HTR-8/SVneo (cell line): ENCODE data around the gene VPS51.

Experiments
- DNase-seq: peaks from one replicate; pipeline ENCODE4 v3.0.0; 2011; ENCODE audit warnings: low spot score, mixed read lengths; ENCODE audit not compliant: insufficient read length
- FAIRE-seq: peaks from 2 replicates; lab custom pipeline; 2011; peaks lifted over from hg19 to GRCh38; lab: Jason Lieb, UNC

The VPS51 gene

DNA sequence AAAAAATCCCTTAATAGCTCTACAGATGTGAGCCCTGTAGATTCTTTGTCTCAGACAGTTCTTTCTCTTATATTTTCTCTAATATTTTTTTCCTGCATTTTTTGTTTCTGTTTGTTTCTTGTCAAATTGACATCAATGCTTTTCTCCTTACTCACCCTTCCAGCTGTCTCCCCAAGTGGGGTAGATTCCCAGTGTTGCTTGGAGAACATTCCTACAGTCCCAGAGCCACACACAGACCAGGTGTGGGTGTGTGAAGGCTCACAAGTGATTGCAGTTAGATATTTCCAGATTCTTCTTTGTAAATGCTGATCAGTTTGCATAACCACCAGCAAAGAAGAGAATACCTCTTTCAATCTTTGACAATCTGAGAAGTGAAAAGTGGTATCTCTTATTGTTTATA is 7.5 kb downstream of the VPS51 start:
- DNase-seq (no peak), FAIRE-seq (no peak)

GRCh38 chr11:65104628-65105027 is 8.6 kb downstream of the VPS51 start:
- no peak for DNase-seq
- FAIRE-seq = no peak

DNA sequence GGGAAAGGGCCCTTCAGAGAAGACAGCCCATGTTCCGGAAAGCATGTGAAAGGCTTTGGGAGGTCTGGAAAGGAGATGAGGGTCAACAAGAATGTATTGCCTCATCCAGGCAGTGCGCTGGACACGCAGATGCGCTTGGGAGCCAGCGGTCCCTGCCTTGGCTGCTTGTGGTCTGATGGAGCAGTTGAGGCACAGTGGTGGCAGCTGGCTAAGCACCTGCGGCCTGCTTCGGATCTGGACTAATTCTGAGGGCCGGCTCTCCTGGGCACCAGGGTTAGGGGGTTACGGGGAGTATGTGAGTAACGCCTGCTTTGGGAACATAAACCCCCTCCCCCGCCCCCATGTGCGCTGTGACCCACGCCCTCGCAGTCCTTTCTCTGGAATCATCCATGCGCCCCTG is 11.1 kb downstream of the VPS51 start:
- no peak for FAIRE-seq
- DNase-seq = no peak

- DNase-seq (no peak), FAIRE-seq (no peak)
Measured at GRCh38 chr11:65107751-65108468, 11.9 kb downstream of the VPS51 start.

GRCh38 chr11:65108469-65109123 is 12.6 kb downstream of the VPS51 start:
- DNase-seq (no peak), FAIRE-seq (no peak)

- no peak for FAIRE-seq
- no peak for DNase-seq
Measured at GRCh38 chr11:65109231-65110198, 13.5 kb downstream of the VPS51 start.

DNA sequence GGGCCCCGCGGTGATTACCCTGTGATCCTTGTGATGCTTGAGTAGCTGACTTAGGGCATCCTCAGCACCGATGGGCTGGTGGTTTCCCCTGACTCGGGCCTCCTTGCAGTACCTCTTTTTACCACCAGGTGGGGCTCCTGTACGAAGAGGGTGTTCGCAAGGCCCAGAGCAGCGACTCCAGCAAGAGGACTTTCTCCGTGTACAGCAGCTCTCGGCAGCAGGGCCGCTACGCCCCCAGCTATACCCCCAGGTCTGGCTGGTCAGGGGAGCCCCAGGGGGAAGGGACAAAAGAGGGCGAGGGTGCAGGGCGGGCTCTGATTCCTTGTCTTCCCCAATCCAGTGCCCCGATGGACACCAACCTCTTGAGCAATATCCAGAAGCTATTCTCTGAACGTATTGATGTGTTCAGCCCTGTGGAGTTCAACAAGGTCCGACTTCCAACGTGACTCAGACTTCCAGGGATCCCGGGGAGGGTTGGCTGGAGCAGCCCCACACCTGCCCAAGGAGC is 14.4 kb downstream of the VPS51 start:
- FAIRE-seq = no peak
- DNase-seq = peak; percentile 83

GRCh38 chr11:65111159-65111743 is 15.2 kb downstream of the VPS51 start:
- DNase-seq (no peak), FAIRE-seq (no peak)

GRCh38 chr11:65111744-65112545 is 15.9 kb downstream of the VPS51 start, which contains the start of gene TM7SF2:
TM7SF2 (plus strand) TSS chr11:65111872; CDS start chr11:65112016, 144 bp downstream.
- no peak for FAIRE-seq
- DNase-seq = peak; percentile 93

GRCh38 chr11:65112546-65113360 is 16.7 kb downstream of the VPS51 start:
- FAIRE-seq (no peak), DNase-seq (no peak)

GRCh38 chr11:65113361-65113756 is 17.3 kb downstream of the VPS51 start:
- DNase-seq (no peak), FAIRE-seq (no peak)

DNA sequence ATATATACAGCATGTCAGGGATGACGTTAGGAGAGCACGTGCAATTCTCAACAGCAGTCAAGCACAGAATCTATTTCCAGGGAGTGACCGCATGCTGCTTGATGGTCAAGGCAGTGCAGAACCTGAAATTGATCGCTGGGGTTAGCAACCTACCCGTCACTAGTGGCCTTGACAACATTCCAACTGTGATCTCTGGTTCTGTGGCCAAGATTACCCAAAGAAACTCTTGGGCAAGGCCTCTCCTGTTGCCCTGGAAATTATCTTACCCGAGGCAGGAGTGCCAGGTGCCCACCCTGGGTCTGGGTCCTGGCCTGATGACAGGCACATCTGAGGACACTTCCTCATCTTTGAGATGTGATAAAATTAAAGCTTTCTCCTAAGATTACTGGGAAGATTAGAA is 17.8 kb downstream of the VPS51 start:
- no peak for DNase-seq
- FAIRE-seq = no peak

DNA sequence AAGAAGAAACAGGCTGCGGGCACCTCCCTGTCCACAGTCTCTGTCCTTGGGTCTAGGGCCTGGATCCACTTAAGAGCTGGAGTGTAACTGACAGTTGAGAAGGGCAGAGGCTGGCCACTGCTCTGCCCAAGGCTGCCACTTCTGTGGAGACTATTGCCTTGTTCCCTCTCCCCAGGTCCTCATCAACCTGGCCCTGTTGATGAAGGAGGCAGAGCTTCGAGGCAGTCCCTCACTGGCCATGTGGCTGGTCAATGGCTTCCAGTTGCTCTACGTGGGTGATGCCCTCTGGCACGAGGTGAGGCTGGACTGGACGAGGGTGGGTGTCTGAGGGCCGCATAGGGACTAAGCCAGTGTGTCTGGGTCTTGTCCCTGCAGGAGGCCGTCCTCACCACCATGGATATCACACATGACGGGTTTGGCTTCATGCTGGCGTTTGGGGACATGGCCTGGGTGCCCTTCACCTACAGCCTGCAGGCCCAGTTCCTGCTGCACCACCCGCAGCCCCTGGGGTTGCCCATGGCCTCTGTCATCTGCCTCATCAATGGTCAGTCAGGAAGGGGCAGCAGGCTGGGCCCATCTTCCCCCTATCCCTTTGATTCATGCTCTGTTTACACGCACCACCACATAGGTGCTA is 18.6 kb downstream of the VPS51 start:
- FAIRE-seq = no peak
- DNase-seq = no peak

DNA sequence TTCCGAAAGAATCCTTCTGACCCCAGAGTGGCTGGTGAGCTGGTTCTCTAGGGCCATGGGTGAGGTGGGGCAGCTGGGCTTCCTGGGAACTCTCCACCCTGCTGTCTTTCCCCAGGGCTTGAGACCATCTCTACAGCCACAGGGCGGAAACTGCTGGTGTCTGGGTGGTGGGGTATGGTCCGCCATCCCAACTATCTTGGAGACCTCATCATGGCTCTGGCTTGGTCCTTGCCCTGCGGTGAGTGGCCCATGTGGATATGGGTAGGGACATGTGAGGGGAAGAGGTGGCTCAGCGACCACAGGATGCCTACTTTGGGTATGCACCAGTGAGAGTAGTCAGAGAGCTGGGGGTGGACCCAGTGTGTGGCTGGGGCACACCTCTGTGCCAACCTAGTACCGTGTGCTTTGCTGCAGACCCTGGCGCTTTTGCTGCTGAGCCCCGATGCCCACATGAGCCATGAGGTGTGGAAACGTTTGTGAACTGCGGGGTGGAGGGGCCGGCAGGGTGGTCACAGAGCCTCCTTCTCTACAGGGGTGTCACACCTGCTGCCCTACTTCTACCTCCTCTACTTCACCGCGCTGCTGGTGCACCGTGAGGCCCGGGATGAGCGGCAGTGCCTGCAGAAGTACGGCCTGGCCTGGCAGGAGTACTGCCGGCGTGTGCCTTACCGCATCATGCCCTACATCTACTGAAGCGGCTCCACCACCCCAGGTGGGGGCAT is 19.5 kb downstream of the VPS51 start:
- no peak for FAIRE-seq
- no peak for DNase-seq

DNA sequence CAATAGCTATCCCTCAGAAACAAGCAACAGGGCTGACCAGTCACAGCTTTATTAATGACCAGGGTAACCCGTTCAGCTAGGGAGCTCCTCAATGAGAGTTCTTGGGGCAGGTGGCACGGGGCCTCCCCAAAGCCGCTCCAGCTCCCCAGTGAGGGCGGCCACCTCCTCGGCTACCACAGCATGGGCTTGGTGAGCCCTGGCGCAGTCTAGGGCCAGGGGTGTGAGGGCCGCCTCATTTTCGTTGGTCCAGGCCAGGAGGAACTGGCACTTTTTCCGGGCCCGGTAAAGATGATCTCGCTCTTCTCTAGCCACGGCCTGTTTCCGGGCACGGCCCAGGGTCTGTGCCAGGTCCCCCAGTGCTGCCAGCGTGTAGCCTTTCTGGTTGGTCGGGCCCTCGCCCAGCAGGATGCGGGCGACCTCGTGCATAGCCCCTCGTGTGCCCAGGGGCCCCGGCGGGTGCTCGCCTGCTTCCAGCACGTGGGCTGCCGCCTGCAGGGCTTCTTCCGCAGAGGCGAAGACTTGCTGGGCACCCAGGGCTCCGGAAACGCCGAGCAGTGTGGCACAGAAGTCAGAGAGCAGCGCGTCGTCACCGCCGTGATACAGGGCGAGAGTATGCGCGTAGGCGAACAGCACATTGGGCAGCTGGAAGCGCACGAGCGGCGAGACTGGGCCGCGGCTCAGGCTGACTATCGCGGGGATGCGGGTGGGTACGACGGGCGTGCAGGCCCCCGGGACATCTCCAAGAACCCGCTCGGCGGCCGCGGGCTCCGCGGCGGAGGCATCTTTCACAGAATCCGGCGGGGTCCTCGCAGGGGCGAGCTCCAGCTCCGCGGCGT is 20.6 kb downstream of the VPS51 start:
- DNase-seq (no peak), FAIRE-seq (no peak)

GRCh38 chr11:65117206-65118096 is 21.4 kb downstream of the VPS51 start, which contains the start of gene ZNHIT2:
ZNHIT2 (minus strand) TSS chr11:65117701; CDS start chr11:65117653, 48 bp downstream.
- DNase-seq = peak; percentile 90
- FAIRE-seq = peak; percentile 81
